Loucy (cell line): ENCODE data around the gene DDX23.

ENCODE experiments used
- H2AFZ ChIP-seq: fragments of 200-600 bp; sonication (generic); 2 replicates; pipeline ENCODE4 v1.6.0; 2016; ENCODE audit warnings: antibody characterized with exemption, mild to moderate bottlenecking, low read length, moderate library complexity
- H3F3A ChIP-seq: fragments of 200-600 bp; 2 replicates; pipeline ENCODE4 v1.6.0; 2016; ENCODE audit warnings: antibody characterized with exemption, low read depth, mild to moderate bottlenecking
- H3K27me3 ChIP-seq: fragments of 200-600 bp; sonication (generic); 2 replicates; pipeline ENCODE4 v1.6.1; 2014; ENCODE audit warnings: low read length, mild to moderate bottlenecking; ENCODE audit not compliant: insufficient read depth, poor library complexity, severe bottlenecking
- H3K36me3 ChIP-seq: fragments of 200-600 bp; sonication (generic); 2 replicates; pipeline ENCODE4 v1.6.1; 2016; ENCODE audit warnings: low read length; ENCODE audit not compliant: insufficient read depth
- H3K4me1 ChIP-seq: fragments of 200-600 bp; sonication (generic); 2 replicates; pipeline ENCODE4 v1.5.1; 2014; ENCODE audit warnings: low read length, mild to moderate bottlenecking; ENCODE audit not compliant: insufficient read depth, poor library complexity, severe bottlenecking
- H3K4me2 ChIP-seq: fragments of 200-600 bp; sonication (generic); 2 replicates; pipeline ENCODE4 v1.6.0; 2014; ENCODE audit warnings: antibody characterized with exemption, low read length, low read depth, mild to moderate bottlenecking; ENCODE audit not compliant: poor library complexity, severe bottlenecking
- H3K4me3 ChIP-seq: fragments of 200-600 bp; sonication (generic); 2 replicates; pipeline ENCODE4 v1.5.1; 2014; ENCODE audit warnings: low read length, mild to moderate bottlenecking, mixed read lengths; ENCODE audit not compliant: poor library complexity, severe bottlenecking
- H3K79me2 ChIP-seq: fragments of 200-600 bp; sonication (generic); 2 replicates; pipeline ENCODE4 v1.6.1; 2014; ENCODE audit warnings: low read length; ENCODE audit not compliant: insufficient read depth
- H3K9ac ChIP-seq: fragments of 200-600 bp; sonication (generic); 2 replicates; pipeline ENCODE4 v1.6.0; 2014; ENCODE audit warnings: mild to moderate bottlenecking, low read depth, low read length, moderate library complexity; ENCODE audit not compliant: poor library complexity, severe bottlenecking
- H3K9me2 ChIP-seq: fragments of 200-600 bp; sonication (generic); replicated peaks from 2 replicates; pipeline ENCODE4 v1.6.1; 2016; ENCODE audit warnings: low read depth, low read length, mixed read lengths
- H3K9me3 ChIP-seq: fragments of 200-600 bp; sonication (generic); 2 replicates; pipeline ENCODE4 v1.6.1; 2014; ENCODE audit warnings: mild to moderate bottlenecking, antibody characterized with exemption, low read length, low read depth; ENCODE audit not compliant: insufficient read depth
- H4K20me1 ChIP-seq: fragments of 200-600 bp; sonication (generic); 2 replicates; pipeline ENCODE4 v1.6.0; 2014; ENCODE audit warnings: antibody characterized with exemption, low read length, mild to moderate bottlenecking; ENCODE audit not compliant: insufficient read depth, poor library complexity, severe bottlenecking
- EZH2phosphoT487 ChIP-seq: fragments of 200-600 bp; IDR thresholded peaks from 2 replicates; pipeline ENCODE4 v1.6.1; 2018; ENCODE audit warnings: antibody characterized with exemption, mild to moderate bottlenecking, moderate library complexity, borderline replicate concordance
- TF ChIP-seq, protein P1 (sequence below): fragments of 200-600 bp; sonication (generic); conservative IDR thresholded peaks from 2 replicates; pipeline ENCODE4 v1.5.1; 2014; ENCODE audit warnings: mild to moderate bottlenecking, antibody characterized with exemption, low read length

The DDX23 gene

DNA sequence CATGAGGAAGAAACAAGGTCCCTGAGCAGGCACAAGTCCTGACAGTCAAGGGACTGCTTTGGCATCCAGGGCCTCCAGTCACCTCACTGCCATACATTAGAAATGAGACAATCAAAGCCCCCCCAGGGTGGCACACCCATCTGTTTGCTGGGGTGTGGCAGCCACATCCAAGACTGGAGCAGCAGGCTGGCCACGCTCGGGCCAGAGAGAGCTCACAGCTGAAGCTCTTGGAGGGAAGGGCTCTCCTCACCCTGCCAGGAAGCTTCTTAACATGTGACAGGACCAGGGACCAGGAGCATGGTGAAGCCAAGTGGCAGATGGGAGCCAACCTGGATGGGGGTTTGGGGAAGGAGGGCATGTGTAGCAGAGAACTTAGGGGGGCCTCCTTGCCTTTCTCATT lies 23.7 kb downstream of the DDX23 start:
- Histone ChIP-seq H4K20me1 (no peaks in the 10 kb centered on the region), H3K36me3 (peaks cover 57% of the 10 kb centered on the region; the same call in 1 of the 2 replicates), H3K9me2 (no peaks in the 10 kb centered on the region), H3K4me2 (no peak overlapping the region), H3K4me1 (no peaks in the 10 kb centered on the region), H3K9ac (no peak overlapping the region), H3K27me3 (no peaks in the 10 kb centered on the region), H3F3A (no peaks in the 10 kb centered on the region), H2AFZ (no peak overlapping the region), H3K9me3 (no peaks in the 10 kb centered on the region), H3K79me2 (no peaks in the 10 kb centered on the region), H3K4me3 (no peak overlapping the region)
- TF ChIP-seq, protein P1, sequence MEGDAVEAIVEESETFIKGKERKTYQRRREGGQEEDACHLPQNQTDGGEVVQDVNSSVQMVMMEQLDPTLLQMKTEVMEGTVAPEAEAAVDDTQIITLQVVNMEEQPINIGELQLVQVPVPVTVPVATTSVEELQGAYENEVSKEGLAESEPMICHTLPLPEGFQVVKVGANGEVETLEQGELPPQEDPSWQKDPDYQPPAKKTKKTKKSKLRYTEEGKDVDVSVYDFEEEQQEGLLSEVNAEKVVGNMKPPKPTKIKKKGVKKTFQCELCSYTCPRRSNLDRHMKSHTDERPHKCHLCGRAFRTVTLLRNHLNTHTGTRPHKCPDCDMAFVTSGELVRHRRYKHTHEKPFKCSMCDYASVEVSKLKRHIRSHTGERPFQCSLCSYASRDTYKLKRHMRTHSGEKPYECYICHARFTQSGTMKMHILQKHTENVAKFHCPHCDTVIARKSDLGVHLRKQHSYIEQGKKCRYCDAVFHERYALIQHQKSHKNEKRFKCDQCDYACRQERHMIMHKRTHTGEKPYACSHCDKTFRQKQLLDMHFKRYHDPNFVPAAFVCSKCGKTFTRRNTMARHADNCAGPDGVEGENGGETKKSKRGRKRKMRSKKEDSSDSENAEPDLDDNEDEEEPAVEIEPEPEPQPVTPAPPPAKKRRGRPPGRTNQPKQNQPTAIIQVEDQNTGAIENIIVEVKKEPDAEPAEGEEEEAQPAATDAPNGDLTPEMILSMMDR: no peak
- TF ChIP-seq EZH2phosphoT487: no peak

DNA sequence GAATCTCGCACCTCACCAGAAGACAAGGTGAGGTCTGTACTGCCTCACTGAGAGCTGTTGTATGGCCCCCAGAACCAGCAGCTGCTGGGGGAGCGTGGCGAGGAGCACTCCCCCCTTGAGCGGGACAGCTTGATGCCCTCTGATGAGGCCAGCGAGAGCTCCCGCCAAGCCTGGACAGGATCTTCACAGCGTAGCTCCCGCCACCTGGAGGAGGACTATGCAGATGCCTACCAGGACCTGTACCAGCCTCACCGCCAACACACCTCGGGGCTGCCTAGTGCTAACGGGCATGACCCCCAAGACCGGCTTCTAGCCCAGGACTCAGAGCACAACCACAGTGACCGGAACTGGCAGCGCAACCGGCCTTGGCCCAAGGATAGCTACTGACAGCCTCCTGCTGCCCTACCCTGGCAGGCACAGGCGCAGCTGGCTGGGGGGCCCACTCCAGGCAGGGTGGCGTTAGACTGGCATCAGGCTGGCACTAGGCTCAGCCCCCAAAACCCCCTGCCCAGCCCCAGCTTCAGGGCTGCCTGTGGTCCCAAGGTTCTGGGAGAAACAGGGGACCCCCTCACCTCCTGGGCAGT lies 24.4 kb downstream of the DDX23 start:
- TF ChIP-seq, protein P1: no peak
- no peak for TF ChIP-seq EZH2phosphoT487
- Histone ChIP-seq H3K4me1 (no peaks in the 10 kb centered on the region), H4K20me1 (no peaks in the 10 kb centered on the region), H3K4me2 (no peak overlapping the region), H3K4me3 (no peak overlapping the region), H3K27me3 (no peaks in the 10 kb centered on the region), H3K9ac (no peak overlapping the region), H3F3A (no peaks in the 10 kb centered on the region), H3K9me3 (no peaks in the 10 kb centered on the region), H3K79me2 (no peaks in the 10 kb centered on the region), H2AFZ (no peak overlapping the region), H3K9me2 (no peaks in the 10 kb centered on the region), H3K36me3 (peaks cover 50% of the 10 kb centered on the region; the same call in 1 of the 2 replicates)

DNA sequence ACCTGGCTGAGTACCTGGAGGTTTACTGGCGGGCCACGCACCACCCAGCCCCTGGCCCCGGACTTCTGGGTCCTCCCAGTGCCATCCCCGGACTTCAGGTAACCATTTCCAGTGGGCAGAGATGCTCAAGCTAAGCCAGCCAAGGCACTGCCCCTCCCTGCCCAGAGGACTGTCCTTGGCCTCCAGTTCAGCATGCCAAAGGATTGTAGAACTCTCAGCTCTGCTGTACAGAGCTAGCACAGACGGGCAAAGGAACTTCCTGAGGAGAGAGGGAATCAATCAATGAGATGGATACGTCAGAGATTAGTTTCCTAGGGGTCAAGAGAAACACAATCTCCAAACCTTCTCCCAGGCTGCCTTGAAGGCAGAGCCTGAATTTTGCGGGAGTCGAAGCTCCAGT lies 24.9 kb downstream of the DDX23 start:
- H3K4me3 ChIP-seq: no peak overlapping the region
- H3K79me2 ChIP-seq: no peaks in the 10 kb centered on the region
- no peak overlapping the region for H3K4me2 ChIP-seq
- no peaks in the 10 kb centered on the region for H3K9me2 ChIP-seq
- H3F3A ChIP-seq: no peaks in the 10 kb centered on the region
- no peaks in the 10 kb centered on the region for H3K27me3 ChIP-seq
- H3K9ac ChIP-seq: no peak overlapping the region
- no peaks in the 10 kb centered on the region for H4K20me1 ChIP-seq
- TF ChIP-seq EZH2phosphoT487: no peak
- TF ChIP-seq, protein P1: no peak
- peaks cover 44% of the 10 kb centered on the region; the same call in 1 of the 2 replicates for H3K36me3 ChIP-seq
- no peak overlapping the region for H2AFZ ChIP-seq
- no peaks in the 10 kb centered on the region for H3K4me1 ChIP-seq
- no peaks in the 10 kb centered on the region for H3K9me3 ChIP-seq
